Peyer's patch (tissue), 4 donors: ENCODE measurements around the gene MTIF3.

Source experiments
- POLR2A ChIP-seq, 2 donors: fragments of 450-650 bp; IDR thresholded peaks; one replicate each; pipeline ENCODE4 v1.5.1; 2017; ENCODE audit warnings: antibody characterized with exemption in 2 of 2, mild to moderate bottlenecking in 2 of 2, moderate library complexity in 2 of 2
- TF ChIP-seq, protein P1 (sequence below), 6 experiments: fragments of 450-650 bp in 4 of 6; fragments of 200-600 bp in 2 of 6; sonication (generic) in 1 of 6; IDR thresholded peaks; one replicate each; pipeline ENCODE4 v1.5.1; 2017 to 2019; ENCODE audit warnings: antibody characterized with exemption in 6 of 6, mild to moderate bottlenecking in 3 of 6, moderate library complexity in 1 of 6

- TF ChIP-seq, protein P1, sequence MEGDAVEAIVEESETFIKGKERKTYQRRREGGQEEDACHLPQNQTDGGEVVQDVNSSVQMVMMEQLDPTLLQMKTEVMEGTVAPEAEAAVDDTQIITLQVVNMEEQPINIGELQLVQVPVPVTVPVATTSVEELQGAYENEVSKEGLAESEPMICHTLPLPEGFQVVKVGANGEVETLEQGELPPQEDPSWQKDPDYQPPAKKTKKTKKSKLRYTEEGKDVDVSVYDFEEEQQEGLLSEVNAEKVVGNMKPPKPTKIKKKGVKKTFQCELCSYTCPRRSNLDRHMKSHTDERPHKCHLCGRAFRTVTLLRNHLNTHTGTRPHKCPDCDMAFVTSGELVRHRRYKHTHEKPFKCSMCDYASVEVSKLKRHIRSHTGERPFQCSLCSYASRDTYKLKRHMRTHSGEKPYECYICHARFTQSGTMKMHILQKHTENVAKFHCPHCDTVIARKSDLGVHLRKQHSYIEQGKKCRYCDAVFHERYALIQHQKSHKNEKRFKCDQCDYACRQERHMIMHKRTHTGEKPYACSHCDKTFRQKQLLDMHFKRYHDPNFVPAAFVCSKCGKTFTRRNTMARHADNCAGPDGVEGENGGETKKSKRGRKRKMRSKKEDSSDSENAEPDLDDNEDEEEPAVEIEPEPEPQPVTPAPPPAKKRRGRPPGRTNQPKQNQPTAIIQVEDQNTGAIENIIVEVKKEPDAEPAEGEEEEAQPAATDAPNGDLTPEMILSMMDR (IDR thresholded peaks at IDR 0.05): no peak
- TF ChIP-seq POLR2A (IDR thresholded peaks at IDR 0.05): no peak
Measured at GRCh38 chr13:27408074-27408473, 42.3 kb downstream of the MTIF3 start.
